ENCODE results near the gene PALM2AKAP2.
A peak's percentile ranks its signal among the peaks of the same experiment; 100 is the strongest.

Gene PALM2AKAP2

DNA sequence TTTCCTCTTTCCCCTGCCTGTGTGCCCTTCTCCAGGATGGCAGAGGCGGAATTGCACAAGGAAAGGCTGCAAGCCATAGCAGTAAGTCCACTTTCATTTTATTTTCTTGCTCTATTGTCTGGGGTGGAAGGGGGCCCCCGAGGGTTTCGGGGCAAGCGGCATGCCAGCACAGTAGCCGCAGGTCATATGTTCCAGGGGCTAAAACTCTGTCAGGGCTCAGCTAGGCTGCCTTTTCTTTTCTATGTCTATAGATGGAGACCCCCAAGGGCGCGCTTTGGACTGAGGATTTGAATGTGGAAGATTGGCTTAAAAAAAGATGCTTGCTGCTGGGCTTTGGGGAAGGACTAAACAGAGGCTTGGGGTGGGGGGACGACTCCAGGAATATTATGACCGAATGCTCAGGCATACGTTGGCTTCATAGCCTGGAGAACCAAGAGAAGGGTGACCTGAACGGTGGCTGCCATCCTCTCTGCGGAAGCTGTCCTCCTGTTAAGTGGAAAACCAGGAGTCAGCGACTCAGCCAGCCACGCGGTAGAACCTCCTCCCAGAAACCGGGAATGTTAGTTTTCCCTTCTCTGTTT lies 545 bp downstream of the PALM2AKAP2 start:
- H3K9me3 ChIP-seq (ENCODE audit: control insufficient read depth, low read length), result no peaks in the 10 kb centered on the region
- peak overlapping the region; percentile 56 for H3K9ac ChIP-seq (ENCODE audit: low read length)
- peaks cover 14% of the 10 kb centered on the region for H3K27me3 ChIP-seq (ENCODE audit: control insufficient read depth, insufficient read depth, low read length)
- peaks cover 4% of the 10 kb centered on the region for H3K4me1 ChIP-seq (ENCODE audit: control insufficient read depth, insufficient read depth, low read length)
- H3K4me3 ChIP-seq (ENCODE audit: low read length), result no peak overlapping the region
- no peaks in the 10 kb centered on the region for H3K36me3 ChIP-seq (ENCODE audit: control insufficient read depth, insufficient read depth, low read length)

DNA sequence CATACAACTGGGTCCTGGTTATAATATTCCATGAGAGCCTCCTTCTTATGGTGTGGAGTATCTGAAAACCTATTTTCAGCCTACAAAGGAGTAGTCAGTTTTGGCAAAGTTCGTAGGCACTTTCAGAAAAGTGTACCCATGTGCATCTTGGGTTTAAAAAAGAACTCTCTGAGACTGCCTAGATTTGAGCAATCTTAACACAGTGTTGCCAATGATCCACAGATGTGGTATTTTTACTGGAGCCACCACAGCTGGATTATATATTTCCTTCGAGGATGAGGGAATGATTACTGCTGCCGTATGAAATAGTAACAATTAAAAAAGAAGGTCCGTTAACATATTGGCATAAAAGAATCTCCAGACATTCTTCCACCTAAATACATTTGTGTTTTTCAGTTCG lies 1.1 kb downstream of the PALM2AKAP2 start:
- peak overlapping the region; percentile 56 for H3K9ac ChIP-seq (ENCODE audit: low read length)

DNA sequence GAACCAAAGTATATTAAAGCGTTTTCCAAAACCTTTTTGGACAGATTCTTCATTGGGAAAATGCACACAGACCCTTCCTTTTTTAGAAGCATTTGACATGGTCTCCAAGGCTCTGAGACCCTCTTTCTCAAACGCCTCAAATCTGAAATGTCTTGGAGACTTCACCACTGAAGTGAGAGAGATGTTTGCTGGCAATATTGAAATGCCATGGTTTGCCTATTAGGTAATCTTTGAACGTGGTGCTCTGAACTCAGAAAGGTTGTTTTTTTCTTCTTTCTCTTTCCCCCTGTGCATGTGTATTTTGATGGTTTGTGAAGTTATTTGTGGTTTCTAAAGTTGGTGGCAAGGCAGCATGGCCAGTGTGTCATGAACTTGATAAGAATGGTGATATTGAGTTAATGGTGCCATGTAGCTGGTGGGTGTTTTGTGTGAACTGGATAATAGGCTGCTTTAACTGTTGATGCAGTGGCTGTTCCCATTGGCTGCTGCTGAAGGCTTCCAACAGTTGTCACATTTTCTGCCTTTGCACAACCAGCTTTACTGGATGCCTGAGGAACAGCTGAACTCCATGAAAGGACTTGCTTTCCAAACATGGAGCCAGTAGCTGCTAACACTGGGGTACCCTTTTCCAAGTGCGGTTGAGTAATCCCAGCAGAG lies 1.7 kb downstream of the PALM2AKAP2 start:
- Histone ChIP-seq H3K9ac (ENCODE audit: low read length) (no peak overlapping the region), H3K4me1 (ENCODE audit: control insufficient read depth, insufficient read depth, low read length) (peaks cover 4% of the 10 kb centered on the region), H3K36me3 (ENCODE audit: control insufficient read depth, insufficient read depth, low read length) (no peaks in the 10 kb centered on the region), H3K9me3 (ENCODE audit: control insufficient read depth, low read length) (no peaks in the 10 kb centered on the region), H3K4me3 (ENCODE audit: low read length) (no peak overlapping the region), H3K27me3 (ENCODE audit: control insufficient read depth, insufficient read depth, low read length) (peaks cover 14% of the 10 kb centered on the region)

More for the DNA sequence above, 1.1 kb downstream of the PALM2AKAP2 start:
- Histone ChIP-seq H3K36me3 (ENCODE audit: control insufficient read depth, insufficient read depth, low read length) (no peaks in the 10 kb centered on the region), H3K4me1 (ENCODE audit: control insufficient read depth, insufficient read depth, low read length) (peaks cover 4% of the 10 kb centered on the region), H3K27me3 (ENCODE audit: control insufficient read depth, insufficient read depth, low read length) (peaks cover 14% of the 10 kb centered on the region), H3K4me3 (ENCODE audit: low read length) (no peak overlapping the region), H3K9me3 (ENCODE audit: control insufficient read depth, low read length) (no peaks in the 10 kb centered on the region)

DNA sequence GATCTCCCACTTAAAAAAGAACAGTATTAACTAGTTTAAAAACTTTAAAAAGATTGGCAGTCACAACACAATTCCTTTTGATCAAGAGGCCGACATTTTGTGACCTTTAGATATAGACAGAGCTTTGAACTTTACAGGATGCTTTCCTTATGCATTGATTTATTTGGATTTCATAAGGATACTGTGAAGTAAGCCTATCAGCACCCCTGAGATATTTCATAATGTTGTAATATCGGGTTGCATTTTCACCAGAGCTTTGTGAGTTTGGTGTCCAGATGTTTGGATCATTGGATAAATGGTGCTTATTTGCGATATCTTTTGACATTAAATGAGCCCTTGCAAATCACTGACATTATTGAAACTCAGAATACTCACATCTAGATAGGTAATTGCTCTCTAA lies 7.7 kb downstream of the PALM2AKAP2 start:
- Histone ChIP-seq H3K4me1 (ENCODE audit: control insufficient read depth, insufficient read depth, low read length) (peaks cover 9% of the 10 kb centered on the region), H3K4me3 (ENCODE audit: low read length) (no peak overlapping the region), H3K27me3 (ENCODE audit: control insufficient read depth, insufficient read depth, low read length) (no peaks in the 10 kb centered on the region), H3K9me3 (ENCODE audit: control insufficient read depth, low read length) (no peaks in the 10 kb centered on the region), H3K36me3 (ENCODE audit: control insufficient read depth, insufficient read depth, low read length) (no peaks in the 10 kb centered on the region), H3K9ac (ENCODE audit: low read length) (no peak overlapping the region)

DNA sequence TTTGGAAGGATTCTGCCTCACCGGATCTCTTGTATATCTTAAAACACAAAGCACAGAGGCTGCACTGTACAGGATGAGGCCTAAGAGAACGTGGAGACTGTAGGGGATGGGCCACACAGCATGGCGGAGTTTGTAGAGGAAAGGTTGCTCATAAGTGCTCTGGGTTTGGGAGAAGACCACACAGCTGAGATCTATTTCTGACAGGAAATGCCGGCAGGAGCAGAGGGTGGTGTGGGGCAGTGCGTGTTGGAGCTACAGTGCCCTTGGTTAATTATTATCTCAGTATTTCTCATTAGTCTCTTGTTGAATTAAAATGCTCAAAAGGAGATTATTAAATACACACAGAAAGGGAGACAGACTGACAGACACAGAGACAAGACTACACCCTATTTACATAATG lies 9.6 kb downstream of the PALM2AKAP2 start:
- peaks cover 9% of the 10 kb centered on the region for H3K4me1 ChIP-seq (ENCODE audit: control insufficient read depth, insufficient read depth, low read length)
- no peaks in the 10 kb centered on the region for H3K36me3 ChIP-seq (ENCODE audit: control insufficient read depth, insufficient read depth, low read length)
- H3K27me3 ChIP-seq (ENCODE audit: control insufficient read depth, insufficient read depth, low read length), result no peaks in the 10 kb centered on the region
- H3K4me3 ChIP-seq (ENCODE audit: low read length), result no peak overlapping the region
- no peak overlapping the region for H3K9ac ChIP-seq (ENCODE audit: low read length)
- H3K9me3 ChIP-seq (ENCODE audit: control insufficient read depth, low read length), result no peaks in the 10 kb centered on the region

DNA sequence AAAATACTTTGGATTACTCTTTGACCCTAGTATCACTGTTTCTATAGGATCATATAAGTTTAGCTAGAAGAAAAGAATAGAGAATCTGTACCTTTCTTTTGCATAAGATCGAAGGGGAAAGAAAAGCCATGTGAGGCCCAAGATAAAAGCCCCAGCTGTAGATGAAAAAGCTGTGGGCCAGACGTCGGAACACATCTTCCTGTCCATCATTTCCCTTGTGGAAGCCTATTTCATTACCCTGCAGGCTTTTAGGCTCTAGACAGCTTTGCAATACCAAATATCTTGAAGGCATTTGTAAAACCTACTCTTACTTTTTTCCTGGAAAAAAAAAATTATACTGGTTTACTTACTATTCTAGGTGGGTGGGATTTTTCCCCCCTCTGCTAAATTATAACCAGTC lies 10.0 kb downstream of the PALM2AKAP2 start:
- Histone ChIP-seq H3K4me1 (ENCODE audit: control insufficient read depth, insufficient read depth, low read length) (peaks cover 9% of the 10 kb centered on the region), H3K27me3 (ENCODE audit: control insufficient read depth, insufficient read depth, low read length) (no peaks in the 10 kb centered on the region), H3K9me3 (ENCODE audit: control insufficient read depth, low read length) (no peaks in the 10 kb centered on the region), H3K4me3 (ENCODE audit: low read length) (no peak overlapping the region), H3K9ac (ENCODE audit: low read length) (no peak overlapping the region), H3K36me3 (ENCODE audit: control insufficient read depth, insufficient read depth, low read length) (no peaks in the 10 kb centered on the region)

DNA sequence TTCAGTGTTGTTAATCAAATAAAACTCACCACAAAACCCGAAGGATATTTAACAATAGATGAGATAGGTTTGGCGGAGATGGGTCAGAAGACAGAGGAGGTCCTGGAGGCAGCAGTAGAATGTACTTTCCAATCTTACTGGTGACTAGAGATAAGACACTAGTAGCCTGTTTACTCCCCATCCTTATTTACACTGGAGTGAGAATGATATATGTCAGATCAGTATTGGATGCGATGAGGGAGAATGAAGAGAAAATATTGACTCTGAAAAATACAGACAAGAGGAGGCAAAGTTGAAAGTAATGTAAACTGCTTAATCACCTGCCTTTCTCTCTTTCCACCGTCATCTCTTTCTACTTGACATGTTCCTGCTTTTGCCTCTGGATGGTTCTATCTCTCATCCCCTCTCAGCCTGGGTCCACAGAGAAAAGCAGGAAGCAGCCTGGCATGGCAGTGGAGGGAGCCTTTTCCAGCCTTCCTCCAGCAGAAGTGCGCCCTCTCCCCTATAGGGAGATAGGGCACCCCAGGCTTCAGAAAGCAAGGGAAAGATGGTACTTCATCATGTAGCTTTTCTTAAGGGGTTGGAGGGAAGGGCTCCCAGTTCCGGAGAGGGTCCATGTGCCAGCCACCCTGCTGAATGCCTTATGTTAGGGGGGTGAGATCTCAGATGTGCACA lies 11.1 kb downstream of the PALM2AKAP2 start:
- no peak overlapping the region for H3K9ac ChIP-seq (ENCODE audit: low read length)
- H3K4me1 ChIP-seq (ENCODE audit: control insufficient read depth, insufficient read depth, low read length), result peaks cover 9% of the 10 kb centered on the region

DNA sequence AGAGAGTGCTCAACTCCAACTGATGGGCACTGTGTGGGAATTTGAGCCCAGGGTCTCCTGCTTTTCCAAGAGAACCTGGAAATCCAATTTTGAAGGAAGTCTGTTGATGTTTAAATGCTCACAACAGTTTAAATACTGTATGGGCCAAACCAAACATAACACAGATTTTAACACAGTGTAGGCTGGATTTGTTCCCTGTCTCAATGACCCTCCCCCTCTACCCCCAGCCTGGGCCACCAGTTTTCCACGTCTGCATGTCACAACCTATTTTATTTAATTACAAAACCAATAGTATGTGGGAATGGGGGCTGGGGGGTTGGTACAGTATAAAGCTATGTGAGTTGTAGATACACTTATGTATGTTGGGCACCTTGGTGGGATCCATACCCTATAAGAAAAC lies 11.7 kb downstream of the PALM2AKAP2 start:
- H3K9me3 ChIP-seq (ENCODE audit: control insufficient read depth, low read length), result no peaks in the 10 kb centered on the region
- H3K4me3 ChIP-seq (ENCODE audit: low read length), result no peak overlapping the region
- H3K27me3 ChIP-seq (ENCODE audit: control insufficient read depth, insufficient read depth, low read length), result no peaks in the 10 kb centered on the region
- no peaks in the 10 kb centered on the region for H3K36me3 ChIP-seq (ENCODE audit: control insufficient read depth, insufficient read depth, low read length)
- no peak overlapping the region for H3K9ac ChIP-seq (ENCODE audit: low read length)
- H3K4me1 ChIP-seq (ENCODE audit: control insufficient read depth, insufficient read depth, low read length), result peaks cover 9% of the 10 kb centered on the region

More for the DNA sequence above, 11.1 kb downstream of the PALM2AKAP2 start:
- no peaks in the 10 kb centered on the region for H3K9me3 ChIP-seq (ENCODE audit: control insufficient read depth, low read length)
- no peak overlapping the region for H3K4me3 ChIP-seq (ENCODE audit: low read length)
- H3K27me3 ChIP-seq (ENCODE audit: control insufficient read depth, insufficient read depth, low read length), result no peaks in the 10 kb centered on the region
- H3K36me3 ChIP-seq (ENCODE audit: control insufficient read depth, insufficient read depth, low read length), result no peaks in the 10 kb centered on the region

DNA sequence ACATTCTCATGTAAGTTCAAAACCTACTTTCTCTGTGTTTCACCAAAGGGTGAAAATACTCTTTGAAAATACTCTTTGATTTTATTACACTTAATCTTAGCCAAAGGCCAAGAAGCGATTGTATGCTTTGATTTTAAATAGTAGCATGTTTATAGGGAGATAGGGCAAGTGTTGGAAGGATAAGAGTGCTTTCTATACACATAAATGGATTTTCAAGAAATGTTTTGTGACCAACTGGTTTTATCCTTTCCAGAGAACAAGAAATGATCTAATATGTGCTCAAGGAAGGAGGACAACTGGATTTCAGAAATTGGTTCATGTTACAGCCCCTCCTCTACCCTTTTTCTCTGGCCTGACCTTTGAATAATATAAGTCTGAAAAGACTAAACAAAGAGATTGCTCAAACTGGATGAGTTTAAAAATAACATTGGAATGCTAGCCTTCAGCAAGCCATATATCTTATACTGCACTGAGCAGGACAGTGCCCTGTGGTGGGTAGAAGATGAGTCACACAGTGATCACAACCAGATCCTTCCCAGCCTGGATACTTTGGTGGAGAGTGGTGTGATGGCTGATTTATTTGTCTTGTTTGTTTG lies 13.1 kb downstream of the PALM2AKAP2 start:
- H3K4me1 ChIP-seq (ENCODE audit: control insufficient read depth, insufficient read depth, low read length), result peaks cover 9% of the 10 kb centered on the region
- H3K36me3 ChIP-seq (ENCODE audit: control insufficient read depth, insufficient read depth, low read length), result no peaks in the 10 kb centered on the region
- H3K27me3 ChIP-seq (ENCODE audit: control insufficient read depth, insufficient read depth, low read length), result no peaks in the 10 kb centered on the region
- no peaks in the 10 kb centered on the region for H3K9me3 ChIP-seq (ENCODE audit: control insufficient read depth, low read length)
- no peak overlapping the region for H3K4me3 ChIP-seq (ENCODE audit: low read length)
- no peak overlapping the region for H3K9ac ChIP-seq (ENCODE audit: low read length)

DNA sequence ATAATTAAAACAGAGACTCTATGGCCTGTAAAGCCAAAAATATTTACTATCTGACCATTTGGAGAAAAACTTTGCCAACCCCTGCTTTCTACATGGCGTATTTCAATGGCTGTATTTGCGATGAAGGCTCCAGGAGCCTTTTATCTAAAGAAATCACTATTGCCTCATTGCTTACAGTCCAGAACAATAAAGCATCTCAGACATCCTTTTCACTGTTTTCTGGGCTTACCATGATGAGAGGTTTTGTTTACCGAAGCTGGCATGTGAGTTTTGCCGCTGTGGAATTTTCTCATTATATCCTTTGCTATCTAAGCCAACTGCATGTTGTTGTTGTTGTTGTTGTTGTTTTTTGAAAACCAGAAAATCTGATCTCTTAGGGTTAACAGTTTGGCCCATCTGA lies 13.9 kb downstream of the PALM2AKAP2 start:
- H3K4me1 ChIP-seq (ENCODE audit: control insufficient read depth, insufficient read depth, low read length), result peaks cover 9% of the 10 kb centered on the region
- no peaks in the 10 kb centered on the region for H3K9me3 ChIP-seq (ENCODE audit: control insufficient read depth, low read length)
- H3K9ac ChIP-seq (ENCODE audit: low read length), result no peak overlapping the region
- no peaks in the 10 kb centered on the region for H3K27me3 ChIP-seq (ENCODE audit: control insufficient read depth, insufficient read depth, low read length)
- H3K36me3 ChIP-seq (ENCODE audit: control insufficient read depth, insufficient read depth, low read length), result no peaks in the 10 kb centered on the region
- no peak overlapping the region for H3K4me3 ChIP-seq (ENCODE audit: low read length)

DNA sequence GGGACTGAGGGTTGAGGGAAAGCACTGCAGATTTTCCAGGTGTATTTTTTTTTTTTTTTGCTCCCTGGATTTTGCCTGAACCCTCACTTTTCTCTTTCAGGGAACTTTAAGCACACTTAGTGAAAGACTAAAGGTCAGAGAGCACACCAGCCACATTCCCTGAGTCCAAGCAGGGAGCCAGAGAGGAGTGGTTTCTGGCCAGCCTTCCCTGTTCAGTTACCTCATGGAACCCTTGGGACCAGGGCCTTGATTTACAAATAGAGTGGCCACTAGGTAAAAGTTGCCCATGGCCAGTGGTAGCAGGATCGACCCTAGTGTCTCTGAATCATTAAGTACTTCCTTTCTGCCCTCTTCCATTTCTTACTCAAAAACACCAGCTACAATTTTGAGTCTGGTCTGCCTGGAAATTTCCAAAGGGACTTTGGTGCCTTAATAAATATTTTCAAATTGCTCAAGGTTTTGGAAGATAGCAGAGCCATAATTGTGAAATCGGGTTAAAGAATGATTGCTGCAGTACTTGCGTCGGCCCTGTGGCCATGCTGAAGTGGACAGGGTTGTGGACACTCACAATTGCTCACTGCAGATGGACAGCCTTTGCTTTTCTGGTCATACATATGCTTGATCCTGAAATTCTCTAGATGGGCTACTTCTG lies 14.5 kb downstream of the PALM2AKAP2 start:
- H3K9ac ChIP-seq (ENCODE audit: low read length), result no peak overlapping the region
- no peak overlapping the region for H3K4me3 ChIP-seq (ENCODE audit: low read length)
- no peaks in the 10 kb centered on the region for H3K27me3 ChIP-seq (ENCODE audit: control insufficient read depth, insufficient read depth, low read length)
- H3K4me1 ChIP-seq (ENCODE audit: control insufficient read depth, insufficient read depth, low read length), result peaks cover 4% of the 10 kb centered on the region
- H3K36me3 ChIP-seq (ENCODE audit: control insufficient read depth, insufficient read depth, low read length), result no peaks in the 10 kb centered on the region
- no peaks in the 10 kb centered on the region for H3K9me3 ChIP-seq (ENCODE audit: control insufficient read depth, low read length)

DNA sequence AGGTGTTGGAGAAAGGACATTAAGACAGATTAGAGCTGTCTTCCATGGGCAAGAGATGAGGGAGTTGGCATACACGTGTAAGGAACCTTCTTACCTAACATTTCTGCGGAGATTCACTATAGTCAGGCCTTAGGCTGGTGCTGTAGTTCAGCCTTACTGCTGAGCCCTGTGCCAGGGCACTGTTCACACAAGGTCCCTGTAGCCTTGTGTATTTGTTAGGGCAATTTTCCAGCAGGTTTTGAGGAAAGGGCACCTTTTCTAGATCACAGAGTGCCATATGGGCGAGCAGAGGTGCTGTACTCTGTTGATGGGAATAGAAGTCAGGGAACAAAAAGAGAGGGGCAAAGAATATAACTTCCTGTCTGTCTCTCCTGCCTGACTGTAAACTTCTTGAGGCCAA lies 15.6 kb downstream of the PALM2AKAP2 start:
- Histone ChIP-seq H3K4me3 (ENCODE audit: low read length) (no peak overlapping the region), H3K9ac (ENCODE audit: low read length) (no peak overlapping the region), H3K27me3 (ENCODE audit: control insufficient read depth, insufficient read depth, low read length) (no peaks in the 10 kb centered on the region), H3K36me3 (ENCODE audit: control insufficient read depth, insufficient read depth, low read length) (no peaks in the 10 kb centered on the region), H3K4me1 (ENCODE audit: control insufficient read depth, insufficient read depth, low read length) (no peaks in the 10 kb centered on the region), H3K9me3 (ENCODE audit: control insufficient read depth, low read length) (no peaks in the 10 kb centered on the region)

Data from mucosa of stomach (tissue), 1 donor.